ENCODE measurements around the gene SLC6A13.
"Not testable (repeated sequence)": the region's sequence is repeated elsewhere in the genome, so short reads cannot be mapped to it uniquely, and the experiment has no call there.

SLC6A13 gene

DNA sequence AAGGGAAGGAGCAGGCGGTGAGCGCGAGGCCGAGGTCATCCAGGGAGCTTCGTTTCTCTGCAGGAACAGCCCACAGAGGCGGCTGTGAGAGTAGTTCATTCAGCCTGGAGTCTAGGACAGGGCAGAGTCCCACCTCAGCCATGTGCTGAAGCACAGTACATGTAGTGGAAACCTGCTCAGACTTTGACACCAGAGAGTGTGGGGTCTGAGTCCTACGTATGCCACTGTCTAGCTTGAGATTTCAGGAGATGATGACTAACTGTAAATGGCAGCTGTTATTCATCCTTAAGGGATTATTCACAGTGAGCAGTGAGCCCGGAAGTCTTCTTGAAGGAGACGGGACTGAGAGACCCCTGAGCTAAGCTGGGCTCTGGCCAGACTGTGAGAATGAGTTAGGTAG is 938 bp upstream of the SLC6A13 start:
- DNase-seq, result no peak

- DNase-seq, result no peak
Observed at GRCh38 chr12:262113-262512, 523 bp downstream of the SLC6A13 start.

DNA sequence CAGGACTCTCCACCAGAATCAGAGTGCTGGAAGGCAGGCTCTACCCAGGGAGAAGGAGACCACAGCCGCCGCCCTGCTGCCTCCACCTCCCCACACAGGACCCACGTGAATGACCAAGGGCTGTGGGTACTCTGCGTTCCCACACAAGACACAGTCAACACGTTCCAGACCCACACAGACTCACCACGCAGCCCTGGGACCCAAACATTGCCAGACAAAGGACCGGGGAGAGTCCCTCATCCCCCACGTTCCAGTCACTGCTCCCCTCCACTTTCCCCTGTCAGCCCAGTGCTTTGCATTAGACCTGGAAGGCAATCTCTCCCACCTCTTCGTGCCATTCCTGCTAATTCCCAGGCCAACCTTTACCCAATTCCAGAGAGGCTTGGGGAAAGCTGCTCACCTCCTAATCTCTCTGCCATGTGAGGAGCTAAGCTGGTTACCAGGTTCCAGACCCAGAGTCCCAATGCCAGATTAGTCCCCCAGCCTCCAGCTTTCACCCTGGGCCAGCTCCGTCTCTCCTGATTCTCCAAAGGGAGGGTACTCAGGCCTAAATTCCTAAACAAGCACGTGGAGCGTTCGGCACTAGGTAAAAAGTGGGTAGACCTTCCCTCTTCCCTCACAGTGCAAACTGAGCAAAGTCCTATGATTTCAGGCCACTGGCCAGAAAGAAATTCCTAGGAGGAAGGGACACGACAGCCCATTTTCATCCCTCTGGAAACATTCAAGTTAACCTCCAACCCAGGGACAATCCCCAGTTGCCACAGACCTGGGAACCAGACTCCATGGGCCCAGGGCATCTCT is 4.9 kb downstream of the SLC6A13 start:
- DNase-seq, result no peak

DNA sequence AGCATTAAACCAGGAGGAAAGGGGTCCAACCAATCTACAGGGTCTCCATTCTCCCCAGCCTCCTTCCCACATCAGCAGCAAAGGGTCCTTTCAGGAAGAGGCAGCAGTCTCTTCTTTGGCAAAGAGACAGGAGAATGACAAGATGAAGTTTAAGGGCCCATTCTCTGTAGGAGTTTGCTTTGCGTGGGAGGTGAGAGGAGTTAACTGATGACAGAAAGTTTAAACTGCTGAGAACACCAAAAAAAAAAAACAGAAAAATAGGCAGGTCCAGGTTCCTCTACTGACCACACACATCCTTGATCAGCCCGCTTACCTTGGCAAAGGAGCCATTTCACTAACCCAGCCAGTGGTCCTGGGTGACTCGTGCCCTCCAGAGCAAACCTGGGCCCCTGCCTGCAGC is 5.7 kb downstream of the SLC6A13 start:
- no peak for DNase-seq

DNA sequence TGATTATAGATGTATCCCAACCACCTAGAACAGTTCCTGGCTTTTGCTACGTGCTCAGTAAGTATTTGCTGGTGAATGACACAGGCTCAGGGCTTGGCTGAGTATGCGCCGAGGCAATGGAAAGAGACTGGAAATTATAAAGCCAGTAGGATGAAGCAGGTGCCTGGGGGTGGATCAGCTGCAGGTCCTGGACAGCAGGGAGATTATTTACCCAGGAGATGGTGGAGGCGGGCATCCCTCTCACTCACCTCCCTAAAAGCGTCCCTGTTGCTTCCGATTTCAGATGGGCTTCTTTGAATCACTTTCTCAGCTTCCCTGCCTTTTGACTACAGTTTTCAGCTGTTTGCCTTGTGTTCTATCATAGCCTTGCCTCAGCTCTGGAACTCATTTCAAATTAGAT is 6.4 kb downstream of the SLC6A13 start:
- DNase-seq, result no peak

- no peak for DNase-seq
Observed at GRCh38 chr12:254912-255311, 7.7 kb downstream of the SLC6A13 start.

- no peak for DNase-seq
Observed at GRCh38 chr12:254039-254438, 8.6 kb downstream of the SLC6A13 start.

GRCh38 chr12:253116-253831 is 9.4 kb downstream of the SLC6A13 start:
- DNase-seq, result no peak

- no peak for DNase-seq
Observed at GRCh38 chr12:252636-253035, 10.0 kb downstream of the SLC6A13 start.

DNA sequence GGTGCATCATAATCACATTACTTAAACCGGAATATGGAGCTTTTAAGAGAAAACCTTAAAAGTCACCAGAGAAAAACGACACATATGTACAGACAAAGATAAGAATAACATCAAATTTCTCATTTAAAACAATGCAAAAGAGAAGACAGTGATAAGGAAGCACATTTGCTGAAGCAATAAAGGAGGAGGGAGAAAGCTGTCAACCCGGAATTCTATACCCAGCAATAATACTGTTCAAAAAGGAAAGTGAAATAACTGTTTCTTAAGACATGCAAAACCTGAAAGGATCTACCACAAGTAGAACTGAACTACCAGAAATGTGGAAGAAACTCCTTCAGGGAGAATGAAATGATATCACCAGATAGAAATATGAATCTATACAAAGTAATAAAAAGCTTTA is 15.4 kb downstream of the SLC6A13 start:
- DNase-seq, result no peak

GRCh38 chr12:243381-243780 is 19.3 kb downstream of the SLC6A13 start:
- no peak for DNase-seq

GRCh38 chr12:242496-242895 is 20.1 kb downstream of the SLC6A13 start:
- DNase-seq, result no peak

DNA sequence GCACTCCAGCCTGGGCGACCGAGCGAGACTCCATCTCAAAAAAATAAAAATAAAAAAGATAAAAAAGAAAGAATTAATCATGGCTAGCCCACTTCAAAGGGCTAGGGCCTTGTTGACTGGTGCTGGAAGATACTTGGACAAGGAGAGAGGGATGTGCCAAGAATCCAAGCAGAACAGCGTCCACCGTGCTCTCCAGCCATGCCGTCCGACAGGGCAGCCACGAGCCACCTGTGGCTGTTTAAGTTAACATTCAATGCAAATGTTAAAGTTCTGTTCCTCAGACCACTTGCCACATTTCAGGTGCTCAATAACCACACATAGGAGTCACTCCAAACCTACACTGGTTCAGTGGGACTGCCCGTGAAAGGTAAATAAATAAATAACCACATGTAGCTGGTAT is 21.4 kb downstream of the SLC6A13 start:
- no peak for DNase-seq

- no peak for DNase-seq
Observed at GRCh38 chr12:240566-240965, 22.1 kb downstream of the SLC6A13 start.

DNA sequence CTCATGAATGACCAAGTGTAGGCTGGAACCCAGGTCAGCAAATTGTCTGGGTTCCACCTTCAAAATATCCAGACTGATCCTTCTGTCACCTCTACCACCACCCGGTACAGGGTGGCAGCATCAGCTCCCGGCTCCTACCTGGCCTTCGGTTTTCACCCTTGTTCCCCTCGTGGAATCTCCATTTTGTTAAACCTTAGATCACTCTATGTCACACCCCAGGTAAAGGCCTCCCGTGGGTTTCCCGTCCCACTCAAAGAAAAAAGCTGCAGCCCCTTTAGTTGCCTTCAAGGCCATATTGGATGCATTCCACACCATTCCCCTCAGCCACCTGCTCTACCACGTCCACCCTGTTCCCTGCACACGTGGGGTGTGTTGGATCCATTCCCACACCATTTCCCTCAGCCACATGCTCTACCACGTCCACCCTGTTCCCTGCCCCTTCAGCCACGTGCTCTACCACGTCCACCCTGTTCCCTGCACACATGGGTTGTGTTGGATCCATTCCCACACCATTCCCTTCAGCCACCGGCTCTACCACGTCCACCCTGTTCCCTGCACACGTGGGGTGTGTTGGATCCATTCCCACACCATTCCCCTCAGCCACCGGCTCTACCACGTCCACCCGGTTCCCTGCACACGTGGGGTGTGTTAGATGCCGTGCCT is 23.8 kb downstream of the SLC6A13 start:
- DNase-seq, result no peak

DNA sequence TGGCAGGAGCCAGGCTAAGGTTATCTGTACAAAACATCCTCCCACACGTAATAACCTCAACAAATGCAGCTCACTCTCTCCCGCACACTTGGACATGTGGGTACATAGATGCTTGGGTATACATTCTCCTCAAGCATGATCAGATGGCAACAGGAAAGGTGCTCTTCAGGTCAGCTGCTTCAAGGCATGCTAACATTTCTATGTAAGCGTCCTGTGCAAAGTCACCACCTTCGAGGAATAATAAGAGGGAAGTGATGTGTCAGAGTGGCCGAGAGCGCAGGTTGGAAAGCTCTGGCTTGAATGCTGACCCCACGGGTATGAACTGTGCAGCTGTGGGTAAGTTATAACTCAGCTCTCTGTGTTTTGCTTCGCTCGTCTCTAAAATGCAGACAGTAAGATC is 24.5 kb downstream of the SLC6A13 start:
- DNase-seq, result no peak

GRCh38 chr12:237026-237815 is 25.4 kb downstream of the SLC6A13 start:
- no peak for DNase-seq

- no peak for DNase-seq
Observed at GRCh38 chr12:236445-236844, 26.2 kb downstream of the SLC6A13 start.

- DNase-seq, result not testable (repeated sequence)
Observed at GRCh38 chr12:235967-236366, 26.7 kb downstream of the SLC6A13 start.

DNA sequence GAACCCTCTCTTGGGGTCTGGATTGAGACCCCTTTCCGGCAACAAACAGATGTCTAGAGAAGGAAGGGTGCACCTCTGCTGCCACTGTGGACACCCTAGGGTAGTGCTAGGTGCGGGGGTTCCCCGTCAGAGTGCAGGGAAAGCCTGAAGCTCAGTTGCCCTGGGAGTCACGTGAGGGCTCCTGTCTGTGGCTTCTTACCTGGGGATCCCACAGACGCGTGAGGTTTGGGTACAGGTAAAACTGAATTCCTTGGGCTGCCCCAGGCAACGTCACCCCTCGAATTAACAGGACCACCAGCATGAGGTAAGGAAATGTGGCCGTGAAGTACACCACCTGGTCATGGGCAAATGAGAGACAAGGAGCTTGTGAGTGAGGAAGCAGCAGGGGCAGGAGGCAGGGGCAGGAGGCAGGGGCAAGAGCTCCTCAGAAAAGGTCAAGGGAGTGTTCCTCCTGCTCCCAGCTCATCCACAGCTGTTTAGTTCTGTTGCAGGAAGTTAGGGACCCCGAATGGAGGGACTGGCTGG is 27.7 kb downstream of the SLC6A13 start:
- no peak for DNase-seq

DNA sequence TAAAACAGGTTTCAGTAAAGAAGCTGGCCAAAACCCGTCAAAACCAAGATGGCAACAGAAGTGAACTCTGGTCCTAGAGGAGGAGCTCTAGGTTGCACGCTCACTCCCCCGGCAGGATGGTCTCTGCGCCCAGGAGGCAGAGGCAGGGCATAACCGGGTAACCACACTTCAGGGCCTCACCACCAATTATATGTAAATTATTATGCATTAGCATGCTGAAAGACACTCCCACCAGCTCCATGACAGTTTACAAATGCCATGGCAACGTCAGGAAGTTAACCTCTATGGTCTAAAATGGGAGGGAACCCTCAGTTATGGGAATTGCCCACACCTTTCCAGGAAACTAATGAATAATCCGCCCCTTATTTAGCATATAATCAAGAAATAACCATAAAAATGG is 28.6 kb downstream of the SLC6A13 start:
- DNase-seq, result no peak

GRCh38 chr12:233615-233968 is 29.0 kb downstream of the SLC6A13 start:
- DNase-seq, result no peak

Data from NCI-H1105 treated with DMSO at 0.1 percent for 48 hours (cell line).